Osteocyte (in vitro differentiated cells): ENCODE measurements around the gene CCDC177. TPM values are rescaled to one million over a fixed set of nuclear protein-coding genes. Genes with fewer than 3 reads are reported as not detected.
A peak's percentile ranks its signal among the peaks of the same experiment; 100 is the strongest.

Experiments
- DNase-seq: peaks from one replicate; pipeline ENCODE4 v3.0.0; 2021; ENCODE audit warnings: mixed read lengths; ENCODE audit not compliant: unreplicated experiment; ENCODE audit errors: extremely low spot score
- H3K27ac Mint-ChIP-seq: one replicate; pipeline ENCODE4 v1.8.0; 2021; ENCODE audit warnings: mild to moderate bottlenecking, mixed read lengths; ENCODE audit not compliant: unreplicated experiment
- H3K27me3 Mint-ChIP-seq: one replicate; pipeline ENCODE4 v1.8.0; 2021; ENCODE audit warnings: mixed read lengths; ENCODE audit not compliant: unreplicated experiment
- H3K36me3 Mint-ChIP-seq: one replicate; pipeline ENCODE4 v1.8.0; 2021; ENCODE audit warnings: mixed read lengths; ENCODE audit not compliant: unreplicated experiment
- H3K4me1 Mint-ChIP-seq: one replicate; pipeline ENCODE4 v1.8.0; 2021; ENCODE audit warnings: mixed read lengths; ENCODE audit not compliant: unreplicated experiment
- H3K4me3 Mint-ChIP-seq: one replicate; pipeline ENCODE4 v1.8.0; 2021; ENCODE audit warnings: mild to moderate bottlenecking, moderate library complexity, mixed read lengths; ENCODE audit not compliant: unreplicated experiment
- H3K9me3 Mint-ChIP-seq: one replicate; pipeline ENCODE4 v1.8.0; 2021; ENCODE audit warnings: mixed read lengths; ENCODE audit not compliant: unreplicated experiment
- total RNA-seq: library from RNA; stranded (reverse); gene quantifications from 2 replicates; pipeline ENCODE4 v1.2.1, GENCODE V29; 2021
- TF ChIP-seq, protein P1 (sequence below): fragments of 200-600 bp; sonication (generic); IDR thresholded peaks from 2 replicates; pipeline ENCODE4 v1.5.0; 2021; ENCODE audit warnings: antibody characterized with exemption, mild to moderate bottlenecking, moderate library complexity

Gene CCDC177
- total RNA-seq, 1 donor from 2014 or later: not detected

DNA sequence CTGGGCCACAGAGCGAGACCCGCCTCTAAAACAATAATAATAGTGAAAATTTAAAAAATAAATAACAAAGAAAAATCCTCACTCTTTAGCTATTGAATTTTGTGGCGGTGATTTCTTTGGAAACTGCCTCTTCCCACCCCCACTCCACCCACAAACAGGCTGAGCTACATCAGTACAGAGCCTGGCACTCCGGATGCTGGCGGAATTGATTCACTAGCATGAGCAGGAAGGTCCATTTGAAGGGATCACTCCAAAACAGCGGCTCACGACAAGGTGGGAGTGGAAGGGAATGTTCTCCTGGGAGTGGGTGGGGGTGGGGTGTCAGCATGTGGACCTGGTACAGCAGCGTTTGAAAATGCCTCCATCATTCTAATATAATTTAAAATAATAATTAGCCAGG lies 26.1 kb downstream of the CCDC177 start:
- no peak overlapping the region for H3K27ac Mint-ChIP-seq
- peaks cover 35% of the 10 kb centered on the region for H3K27me3 Mint-ChIP-seq
- H3K36me3 Mint-ChIP-seq: no peaks in the 10 kb centered on the region
- DNase-seq: no peak
- peaks cover 2% of the 10 kb centered on the region for H3K4me1 Mint-ChIP-seq
- TF ChIP-seq, protein P1, sequence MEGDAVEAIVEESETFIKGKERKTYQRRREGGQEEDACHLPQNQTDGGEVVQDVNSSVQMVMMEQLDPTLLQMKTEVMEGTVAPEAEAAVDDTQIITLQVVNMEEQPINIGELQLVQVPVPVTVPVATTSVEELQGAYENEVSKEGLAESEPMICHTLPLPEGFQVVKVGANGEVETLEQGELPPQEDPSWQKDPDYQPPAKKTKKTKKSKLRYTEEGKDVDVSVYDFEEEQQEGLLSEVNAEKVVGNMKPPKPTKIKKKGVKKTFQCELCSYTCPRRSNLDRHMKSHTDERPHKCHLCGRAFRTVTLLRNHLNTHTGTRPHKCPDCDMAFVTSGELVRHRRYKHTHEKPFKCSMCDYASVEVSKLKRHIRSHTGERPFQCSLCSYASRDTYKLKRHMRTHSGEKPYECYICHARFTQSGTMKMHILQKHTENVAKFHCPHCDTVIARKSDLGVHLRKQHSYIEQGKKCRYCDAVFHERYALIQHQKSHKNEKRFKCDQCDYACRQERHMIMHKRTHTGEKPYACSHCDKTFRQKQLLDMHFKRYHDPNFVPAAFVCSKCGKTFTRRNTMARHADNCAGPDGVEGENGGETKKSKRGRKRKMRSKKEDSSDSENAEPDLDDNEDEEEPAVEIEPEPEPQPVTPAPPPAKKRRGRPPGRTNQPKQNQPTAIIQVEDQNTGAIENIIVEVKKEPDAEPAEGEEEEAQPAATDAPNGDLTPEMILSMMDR: no peak
- H3K9me3 Mint-ChIP-seq: no peaks in the 10 kb centered on the region
- no peak overlapping the region for H3K4me3 Mint-ChIP-seq

DNA sequence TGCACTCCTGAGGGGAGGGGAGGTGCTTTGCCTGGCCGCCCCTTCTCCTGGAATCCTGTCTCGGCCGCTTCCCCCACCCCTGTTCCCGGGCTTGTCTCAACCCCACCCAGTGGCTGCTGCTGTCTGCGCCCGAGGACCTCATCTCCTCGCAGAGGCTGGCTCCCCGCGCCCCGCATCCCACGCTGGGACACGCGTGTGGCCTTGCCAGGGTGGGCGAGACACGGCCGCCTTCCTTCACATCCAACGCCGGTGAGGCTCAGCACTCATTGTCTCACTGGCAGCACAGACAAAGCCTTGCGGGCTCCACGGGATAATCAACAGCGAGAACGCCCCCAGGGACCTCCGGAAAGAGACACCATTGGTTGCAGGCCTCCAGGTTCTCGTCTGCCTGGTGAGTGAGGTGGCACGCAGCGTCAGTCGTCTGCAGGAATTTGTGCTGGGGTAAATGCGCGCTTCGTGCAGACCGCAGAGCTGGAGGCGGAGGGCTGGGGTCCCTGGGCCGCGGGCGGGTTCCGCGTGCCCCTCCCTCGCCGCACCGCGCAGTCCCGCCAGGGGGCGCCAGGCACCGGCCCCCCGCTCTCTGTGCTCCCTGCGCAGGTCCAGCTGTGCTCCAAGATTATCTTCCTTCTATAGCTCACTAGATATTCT lies 26.8 kb downstream of the CCDC177 start:
- H3K27me3 Mint-ChIP-seq: peaks cover 35% of the 10 kb centered on the region
- H3K27ac Mint-ChIP-seq: no peak overlapping the region

DNA sequence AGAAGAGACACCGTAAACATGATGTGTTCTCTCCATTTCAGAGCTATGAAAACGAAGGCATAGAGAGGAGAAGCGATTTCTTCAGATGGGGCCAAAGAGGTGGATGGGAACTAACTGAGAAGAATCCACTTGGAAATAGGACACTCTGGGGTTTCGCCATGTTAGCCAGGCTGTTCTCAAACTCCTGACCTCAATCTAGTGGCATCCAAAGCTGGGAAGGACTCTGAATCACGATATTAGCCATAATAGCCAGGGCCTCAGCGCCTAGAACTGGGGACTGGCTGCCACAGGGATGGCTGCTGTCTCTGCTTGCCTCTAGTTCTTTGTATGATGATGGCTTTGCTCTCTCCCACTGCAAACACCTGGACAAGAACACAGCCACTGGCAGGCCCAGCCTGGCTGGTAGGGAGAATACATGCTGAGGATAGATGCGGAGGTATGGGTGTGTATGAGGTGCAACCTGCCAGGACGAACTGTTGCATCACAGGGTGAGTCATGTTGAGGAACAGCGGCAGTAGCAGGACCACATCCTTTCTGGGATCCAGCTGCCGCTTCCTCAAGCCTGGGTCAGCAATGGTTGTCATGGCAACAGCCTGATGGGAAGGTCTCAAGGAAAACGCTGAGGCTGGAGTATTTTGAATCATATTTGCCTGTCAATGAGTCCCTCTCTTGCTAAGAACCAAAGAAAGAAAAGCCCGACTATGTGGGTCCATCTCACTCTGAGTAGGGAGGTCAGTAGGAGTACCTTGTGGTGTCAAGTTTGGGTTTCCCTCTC lies 31.1 kb downstream of the CCDC177 start:
- Mint-ChIP-seq H3K27ac (no peak overlapping the region), H3K4me3 (no peak overlapping the region)
- TF ChIP-seq, protein P1: no peak

More for the DNA sequence above, 26.8 kb downstream of the CCDC177 start:
- TF ChIP-seq, protein P1: peak; percentile 68
- no peaks in the 10 kb centered on the region for H3K36me3 Mint-ChIP-seq
- no peak for DNase-seq
- H3K4me1 Mint-ChIP-seq: peaks cover 2% of the 10 kb centered on the region
- no peaks in the 10 kb centered on the region for H3K9me3 Mint-ChIP-seq
- H3K4me3 Mint-ChIP-seq: no peak overlapping the region

DNA sequence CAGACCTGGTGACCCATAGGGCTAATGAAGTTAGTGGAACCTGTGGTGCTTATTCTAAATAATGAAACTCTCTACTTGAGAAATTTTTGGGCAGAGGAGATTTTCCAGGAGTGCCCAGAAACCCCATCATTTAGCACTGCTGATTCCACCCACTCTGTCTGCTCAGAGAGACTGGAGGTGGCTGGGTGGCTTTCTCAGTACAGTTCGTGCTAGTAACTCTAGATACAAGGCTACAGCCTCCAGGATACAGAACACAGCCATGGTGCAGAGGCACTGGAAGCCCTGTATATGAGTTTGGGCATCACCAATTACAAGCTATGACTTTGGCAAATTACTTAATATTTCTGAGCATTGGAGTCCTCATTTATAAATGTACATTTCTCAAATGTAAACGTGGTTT lies 32.4 kb downstream of the CCDC177 start:
- no peak overlapping the region for H3K27ac Mint-ChIP-seq
- no peaks in the 10 kb centered on the region for H3K9me3 Mint-ChIP-seq
- no peak for DNase-seq
- TF ChIP-seq, protein P1: no peak
- no peaks in the 10 kb centered on the region for H3K36me3 Mint-ChIP-seq
- peaks cover 42% of the 10 kb centered on the region for H3K27me3 Mint-ChIP-seq
- H3K4me3 Mint-ChIP-seq: no peak overlapping the region
- no peaks in the 10 kb centered on the region for H3K4me1 Mint-ChIP-seq

More for the DNA sequence above, 31.1 kb downstream of the CCDC177 start:
- H3K27me3 Mint-ChIP-seq: peaks cover 37% of the 10 kb centered on the region
- H3K4me1 Mint-ChIP-seq: peaks cover 2% of the 10 kb centered on the region
- DNase-seq: no peak
- H3K36me3 Mint-ChIP-seq: no peaks in the 10 kb centered on the region
- no peaks in the 10 kb centered on the region for H3K9me3 Mint-ChIP-seq

DNA sequence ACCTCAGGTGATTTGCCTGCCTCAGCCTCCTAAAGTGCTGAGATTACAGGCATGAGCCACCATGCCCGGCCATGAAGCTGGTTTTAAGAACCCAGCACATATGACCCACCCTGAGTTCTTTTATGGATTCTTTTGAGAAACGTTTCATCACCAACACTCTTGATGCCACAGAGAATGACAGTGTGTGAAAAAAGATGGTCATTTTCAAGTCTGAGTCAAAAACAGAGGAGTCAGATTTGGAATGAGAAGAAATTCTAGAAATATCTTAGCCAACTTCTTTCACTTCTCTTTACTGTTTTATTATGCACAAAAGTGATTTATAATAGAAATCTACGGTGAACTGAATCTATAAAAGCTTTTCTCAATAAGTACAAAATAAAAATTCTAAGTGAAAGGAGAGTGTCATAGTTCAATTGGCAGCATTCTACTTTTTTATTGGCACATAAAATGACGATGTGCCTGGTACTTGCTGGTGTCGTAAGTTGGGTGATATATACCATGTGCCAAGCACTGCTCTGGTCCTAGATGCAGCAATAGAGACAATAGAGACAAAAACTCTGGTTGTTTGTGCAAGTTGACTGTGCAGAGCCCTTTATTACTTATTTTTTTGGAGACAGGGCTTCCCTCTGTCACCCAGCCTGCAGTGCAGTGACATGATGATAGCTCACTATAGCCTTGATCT lies 33.9 kb downstream of the CCDC177 start:
- DNase-seq: no peak
- Mint-ChIP-seq H3K4me3 (no peak overlapping the region), H3K4me1 (no peaks in the 10 kb centered on the region), H3K36me3 (no peaks in the 10 kb centered on the region), H3K27me3 (peaks cover 46% of the 10 kb centered on the region), H3K27ac (no peak overlapping the region), H3K9me3 (no peaks in the 10 kb centered on the region)
- TF ChIP-seq, protein P1: no peak
